ENCODE results near the gene MTHFD2L. TPM values are rescaled to one million over a fixed set of nuclear protein-coding genes. Genes with fewer than 3 reads are reported as not detected.

MTHFD2L gene
- total RNA-seq, 4 donors from 2014 or later = 11.8 to 17.1 (median 14.9) TPM

DNA sequence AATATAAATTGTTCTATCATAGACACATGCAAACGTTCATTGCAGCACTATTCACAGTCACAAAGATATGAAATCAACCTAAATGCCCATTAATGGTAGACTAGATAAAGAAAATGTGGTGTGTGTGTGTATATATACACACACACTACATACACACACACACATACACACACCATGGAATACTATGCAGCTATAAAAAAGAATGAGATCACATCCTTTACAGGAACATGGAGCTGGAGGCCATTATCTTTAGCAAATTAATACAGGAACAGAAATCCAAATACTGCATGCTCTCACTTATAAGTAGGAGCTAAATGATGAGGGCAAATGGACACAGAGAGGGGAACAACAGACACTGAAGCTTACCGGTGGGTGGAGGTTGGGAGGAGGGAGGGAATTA, 65.2 kb downstream of the MTHFD2L start:
- no peaks in the 10 kb centered on the region for H3K36me3 ChIP-seq
- DNase-seq = no peak
- H3K27me3 ChIP-seq = no peaks in the 10 kb centered on the region
- H3K4me1 ChIP-seq = no peaks in the 10 kb centered on the region
- no peaks in the 10 kb centered on the region for H3K9me3 ChIP-seq
- TF ChIP-seq, protein P1, sequence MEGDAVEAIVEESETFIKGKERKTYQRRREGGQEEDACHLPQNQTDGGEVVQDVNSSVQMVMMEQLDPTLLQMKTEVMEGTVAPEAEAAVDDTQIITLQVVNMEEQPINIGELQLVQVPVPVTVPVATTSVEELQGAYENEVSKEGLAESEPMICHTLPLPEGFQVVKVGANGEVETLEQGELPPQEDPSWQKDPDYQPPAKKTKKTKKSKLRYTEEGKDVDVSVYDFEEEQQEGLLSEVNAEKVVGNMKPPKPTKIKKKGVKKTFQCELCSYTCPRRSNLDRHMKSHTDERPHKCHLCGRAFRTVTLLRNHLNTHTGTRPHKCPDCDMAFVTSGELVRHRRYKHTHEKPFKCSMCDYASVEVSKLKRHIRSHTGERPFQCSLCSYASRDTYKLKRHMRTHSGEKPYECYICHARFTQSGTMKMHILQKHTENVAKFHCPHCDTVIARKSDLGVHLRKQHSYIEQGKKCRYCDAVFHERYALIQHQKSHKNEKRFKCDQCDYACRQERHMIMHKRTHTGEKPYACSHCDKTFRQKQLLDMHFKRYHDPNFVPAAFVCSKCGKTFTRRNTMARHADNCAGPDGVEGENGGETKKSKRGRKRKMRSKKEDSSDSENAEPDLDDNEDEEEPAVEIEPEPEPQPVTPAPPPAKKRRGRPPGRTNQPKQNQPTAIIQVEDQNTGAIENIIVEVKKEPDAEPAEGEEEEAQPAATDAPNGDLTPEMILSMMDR (IDR thresholded peaks at IDR 0.05) = no peak
- TF ChIP-seq POLR2A (IDR thresholded peaks at IDR 0.05) = no peak
- no peak overlapping the region for H3K4me3 ChIP-seq
- H3K27ac ChIP-seq = no peak overlapping the region

DNA sequence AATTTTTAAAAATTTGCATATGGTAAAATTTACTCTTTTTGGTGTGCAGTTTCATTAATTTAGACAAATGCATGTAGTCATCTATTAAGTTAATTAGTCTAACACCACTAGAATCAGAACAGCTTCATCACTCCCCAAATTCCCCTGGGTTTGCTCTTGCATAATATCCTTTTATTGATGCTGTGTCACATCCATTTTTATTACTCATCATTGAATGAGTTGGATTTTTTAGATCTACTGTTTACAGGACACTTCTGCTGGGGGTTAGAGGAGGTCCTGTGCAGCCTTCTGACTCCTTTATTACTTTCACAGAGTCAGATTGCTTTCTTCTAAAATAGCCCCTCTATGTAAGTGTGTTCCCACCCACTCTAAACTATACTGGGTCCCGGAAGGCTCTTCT, 65.9 kb downstream of the MTHFD2L start:
- DNase-seq = no peak
- TF ChIP-seq, protein P1 (IDR thresholded peaks at IDR 0.05) = no peak
- TF ChIP-seq POLR2A (IDR thresholded peaks at IDR 0.05) = no peak
- H3K4me3 ChIP-seq = no peak overlapping the region

DNA sequence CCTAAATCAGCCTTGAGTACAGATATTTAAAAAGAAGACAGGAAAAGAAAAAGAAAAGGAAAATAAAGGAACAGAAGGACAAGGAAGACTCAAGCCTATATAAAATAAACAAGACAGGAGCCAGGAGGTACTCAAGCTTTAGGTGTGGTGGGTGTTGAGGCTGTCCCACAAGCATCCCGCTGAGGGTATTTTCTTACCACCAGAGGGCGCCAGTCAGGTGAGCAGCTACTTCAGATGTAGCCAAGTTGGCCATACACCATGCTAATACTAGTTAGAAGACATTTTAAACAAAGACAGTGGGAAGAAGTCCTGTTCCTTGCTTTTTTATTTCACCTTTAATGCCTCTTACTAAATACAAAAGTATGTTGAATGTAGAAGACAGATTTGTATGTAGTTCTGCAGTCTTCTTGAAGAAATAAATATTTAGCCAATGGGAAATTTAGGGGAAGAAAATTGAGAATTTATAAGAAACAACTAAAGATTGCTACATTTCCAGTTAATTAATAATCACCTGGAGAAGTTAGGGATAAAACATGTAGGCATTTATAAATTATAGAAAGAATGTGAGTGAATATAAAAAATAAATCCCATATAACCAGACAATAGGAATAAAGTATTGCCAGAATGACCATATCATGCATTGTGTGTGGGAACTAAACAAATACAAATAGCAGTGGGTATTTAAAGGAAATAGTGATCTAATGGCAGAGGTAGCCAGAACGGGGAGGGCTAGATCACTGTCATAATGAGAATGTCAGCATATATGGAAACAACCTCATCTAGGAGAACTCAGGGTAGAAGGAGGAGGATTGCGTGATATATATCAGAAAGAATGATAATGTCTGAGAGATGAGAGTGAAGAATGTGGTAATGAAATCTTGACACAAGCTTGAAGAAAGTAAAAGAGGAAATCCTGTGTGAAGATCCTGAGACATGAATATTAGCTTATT, 71.0 kb downstream of the MTHFD2L start:
- H3K9me3 ChIP-seq = no peaks in the 10 kb centered on the region
- no peak overlapping the region for H3K27ac ChIP-seq
- no peak for TF ChIP-seq POLR2A (IDR thresholded peaks at IDR 0.05)
- TF ChIP-seq, protein P1 (IDR thresholded peaks at IDR 0.05) = peak; percentile 13 to 88 (median 66)
- no peaks in the 10 kb centered on the region for H3K36me3 ChIP-seq
- H3K4me1 ChIP-seq = no peaks in the 10 kb centered on the region
- peak; percentile 59 to 90 (median 71) for DNase-seq
- no peaks in the 10 kb centered on the region for H3K27me3 ChIP-seq
- no peak overlapping the region for H3K4me3 ChIP-seq

More for the DNA sequence above, 65.9 kb downstream of the MTHFD2L start:
- H3K27me3 ChIP-seq = no peaks in the 10 kb centered on the region
- no peak overlapping the region for H3K27ac ChIP-seq
- no peaks in the 10 kb centered on the region for H3K4me1 ChIP-seq
- H3K36me3 ChIP-seq = no peaks in the 10 kb centered on the region
- no peaks in the 10 kb centered on the region for H3K9me3 ChIP-seq

DNA sequence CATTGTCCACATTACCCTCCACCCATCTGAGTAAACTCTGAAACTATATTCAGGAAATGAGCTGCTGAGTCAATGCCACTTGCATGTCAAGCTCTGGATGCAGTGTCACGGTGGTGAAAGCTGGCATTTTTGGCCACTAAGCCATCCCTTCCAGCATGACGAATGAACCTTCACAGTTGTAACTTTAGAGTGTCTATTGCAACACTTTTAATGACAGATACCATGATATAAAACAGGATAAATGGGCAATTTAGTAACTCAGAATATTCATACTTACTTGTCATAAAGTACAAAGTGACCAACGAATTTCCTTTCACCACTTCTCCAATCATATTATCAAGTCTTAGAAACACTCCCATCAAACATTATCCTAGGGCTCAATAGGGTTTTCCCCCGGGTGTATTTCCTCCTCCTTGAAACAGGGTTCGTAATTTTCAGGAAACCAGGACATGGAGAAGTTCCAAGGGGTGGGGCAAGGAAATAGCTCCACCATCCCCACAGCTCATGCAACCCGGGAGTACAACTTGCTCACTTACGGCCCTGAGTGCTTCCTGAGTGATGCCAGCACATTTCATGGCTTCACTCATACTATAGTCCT, 73.1 kb downstream of the MTHFD2L start:
- DNase-seq = no peak

DNA sequence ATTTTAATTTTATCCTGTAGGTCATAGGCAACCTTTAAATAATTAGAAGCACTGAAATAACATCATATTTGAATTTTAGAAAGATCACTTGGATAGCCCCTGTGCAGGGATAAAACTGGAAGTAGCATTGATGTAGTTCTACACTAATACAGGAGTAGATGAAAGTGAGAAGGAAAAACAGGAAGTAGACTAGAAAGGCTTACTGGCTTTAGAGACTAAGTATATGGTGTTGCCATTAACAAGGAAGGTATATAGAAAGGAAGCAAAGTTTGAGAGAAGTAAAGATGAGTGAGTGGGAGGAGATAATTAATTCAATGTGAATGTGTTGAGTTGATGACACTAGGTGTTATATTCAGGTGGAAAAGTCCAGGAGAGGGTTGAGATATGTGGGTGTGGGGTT, 77.2 kb downstream of the MTHFD2L start:
- Histone ChIP-seq H3K27ac (no peak overlapping the region), H3K27me3 (no peaks in the 10 kb centered on the region), H3K9me3 (no peaks in the 10 kb centered on the region), H3K36me3 (no peaks in the 10 kb centered on the region), H3K4me3 (no peak overlapping the region), H3K4me1 (no peaks in the 10 kb centered on the region)
- no peak for TF ChIP-seq POLR2A (IDR thresholded peaks at IDR 0.05)
- TF ChIP-seq, protein P1 (IDR thresholded peaks at IDR 0.05) = no peak
- no peak for DNase-seq

More for the DNA sequence above, 73.1 kb downstream of the MTHFD2L start:
- no peak for TF ChIP-seq POLR2A (IDR thresholded peaks at IDR 0.05)
- TF ChIP-seq, protein P1 (IDR thresholded peaks at IDR 0.05) = no peak
- H3K9me3 ChIP-seq = no peaks in the 10 kb centered on the region
- H3K36me3 ChIP-seq = no peaks in the 10 kb centered on the region
- H3K4me1 ChIP-seq = no peaks in the 10 kb centered on the region
- no peaks in the 10 kb centered on the region for H3K27me3 ChIP-seq
- no peak overlapping the region for H3K4me3 ChIP-seq
- peak overlapping the region in 1 of 4 donors; percentile 17 for H3K27ac ChIP-seq
